SK-N-SH treated with all-trans-retinoic acid at 6 μM for 48 hours (cell line): ENCODE measurements around the gene EIF5A.

Experiments
- ARNTL ChIP-seq: fragments of 450-650 bp; formaldehyde crosslinking; IDR thresholded peaks from 2 replicates; pipeline ENCODE4 v1.5.0; 2020; ENCODE audit warnings: low read depth, mild to moderate bottlenecking, moderate library complexity, borderline replicate concordance
- GLIS3 ChIP-seq: fragments of 250-450 bp; sonication (Bioruptor Pico); IDR thresholded peaks from 2 replicates; pipeline ENCODE4 v1.5.0; 2020; ENCODE audit warnings: mild to moderate bottlenecking, moderate library complexity
- OSR1 ChIP-seq: fragments of 250-450 bp; sonication (Bioruptor Pico); IDR thresholded peaks from 2 replicates; pipeline ENCODE4 v1.8.0; 2022; ENCODE audit warnings: moderate library complexity, mild to moderate bottlenecking, inconsistent platforms
- PATZ1 ChIP-seq: fragments of 250-450 bp; sonication (Bioruptor Pico); IDR thresholded peaks from 2 replicates; pipeline ENCODE4 v1.8.0; 2020; ENCODE audit warnings: mild to moderate bottlenecking, moderate library complexity, borderline replicate concordance
- RARB ChIP-seq: fragments of 250-450 bp; sonication (Bioruptor Pico); IDR thresholded peaks from 2 replicates; pipeline ENCODE4 v1.8.0; 2021; ENCODE audit warnings: mild to moderate bottlenecking, moderate library complexity
- ZC3H10 ChIP-seq: fragments of 250-450 bp; sonication (Bioruptor Pico); IDR thresholded peaks from 2 replicates; pipeline ENCODE4 v1.5.1; 2021; ENCODE audit warnings: mild to moderate bottlenecking, moderate library complexity
- ZFP3 ChIP-seq: fragments of 250-450 bp; sonication (Bioruptor Pico); IDR thresholded peaks from 2 replicates; pipeline ENCODE4 v1.5.0; 2020; ENCODE audit warnings: mild to moderate bottlenecking, moderate library complexity
- ZNF565 ChIP-seq: fragments of 450-650 bp; formaldehyde crosslinking; conservative IDR thresholded peaks from 2 replicates; pipeline ENCODE4 v1.5.0; 2020; ENCODE audit warnings: low read depth, mild to moderate bottlenecking, moderate library complexity
- TF ChIP-seq, protein P1 (sequence below): fragments of 250-450 bp; sonication (Bioruptor Pico); IDR thresholded peaks from 2 replicates; pipeline ENCODE4 v1.5.1; 2021; ENCODE audit warnings: mild to moderate bottlenecking, moderate library complexity

GRCh38 chr17:7284911-7285310 is 22.5 kb upstream of the EIF5A start:
- TF ChIP-seq, protein P1, sequence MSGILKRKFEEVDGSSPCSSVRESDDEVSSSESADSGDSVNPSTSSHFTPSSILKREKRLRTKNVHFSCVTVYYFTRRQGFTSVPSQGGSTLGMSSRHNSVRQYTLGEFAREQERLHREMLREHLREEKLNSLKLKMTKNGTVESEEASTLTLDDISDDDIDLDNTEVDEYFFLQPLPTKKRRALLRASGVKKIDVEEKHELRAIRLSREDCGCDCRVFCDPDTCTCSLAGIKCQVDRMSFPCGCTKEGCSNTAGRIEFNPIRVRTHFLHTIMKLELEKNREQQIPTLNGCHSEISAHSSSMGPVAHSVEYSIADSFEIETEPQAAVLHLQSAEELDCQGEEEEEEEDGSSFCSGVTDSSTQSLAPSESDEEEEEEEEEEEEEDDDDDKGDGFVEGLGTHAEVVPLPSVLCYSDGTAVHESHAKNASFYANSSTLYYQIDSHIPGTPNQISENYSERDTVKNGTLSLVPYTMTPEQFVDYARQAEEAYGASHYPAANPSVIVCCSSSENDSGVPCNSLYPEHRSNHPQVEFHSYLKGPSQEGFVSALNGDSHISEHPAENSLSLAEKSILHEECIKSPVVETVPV: no peak
- TF ChIP-seq ZFP3 (CRISPR knock-in tag) (no peak), ZNF565 (CRISPR knock-in tag) (no peak), OSR1 (CRISPR knock-in tag) (no peak), ARNTL (CRISPR knock-in tag) (no peak), ZC3H10 (CRISPR knock-in tag) (no peak), RARB (CRISPR knock-in tag) (no peak), GLIS3 (CRISPR knock-in tag) (no peak), PATZ1 (CRISPR knock-in tag) (no peak)
